ENCODE measurements around the gene METTL27. TPM values are rescaled to one million over a fixed set of nuclear protein-coding genes. Genes with fewer than 3 reads are reported as not detected.

Gene METTL27
- total RNA-seq, 1 experiment from 2014 or later = 4.3 TPM

GRCh38 chr7:73865738-73866445 is 23.6 kb upstream of the METTL27 start:
- DNase-seq (ENCODE audit: low spot score) = peak; percentile 51
- Mint-ChIP-seq H3K4me3 (no peak overlapping the region), H3K27ac (no peak overlapping the region), H3K4me1 (peaks cover 10% of the 10 kb centered on the region), H3K36me3 (no peaks in the 10 kb centered on the region), H3K9me3 (no peaks in the 10 kb centered on the region), H3K27me3 (ENCODE audit: low read depth) (no peaks in the 10 kb centered on the region)
- POLR2A ChIA-PET = interaction anchor here (0.6 kb wide), 1 partner anchor 536 kb away, joined by 3 read pairs; no protein-coding TSS in a partner anchor
- TF ChIP-seq TEAD1 (CRISPR knock-in tag; IDR thresholded peaks at IDR 0.05) (no peak), CTCF (IDR thresholded peaks at IDR 0.05) (peak; percentile 41)
- CTCF ChIA-PET = interaction anchor here (2.1 kb wide), 1 partner anchor 161 kb away, joined by 15 read pairs; no protein-coding TSS in a partner anchor
- peak; percentile 55 for ATAC-seq

- no peak overlapping the region for H3K27ac Mint-ChIP-seq
- H3K9me3 Mint-ChIP-seq = no peaks in the 10 kb centered on the region
- ATAC-seq = no peak
- no peak overlapping the region for H3K4me3 Mint-ChIP-seq
- no peaks in the 10 kb centered on the region for H3K27me3 Mint-ChIP-seq (ENCODE audit: low read depth)
- H3K4me1 Mint-ChIP-seq = peaks cover 7% of the 10 kb centered on the region
- ChIA-PET CTCF (interaction anchor here (0.7 to 2.1 kb wide), 3 partner anchors 114 to 162 kb away, joined by 3 to 15 read pairs (median 5); no protein-coding TSS in a partner anchor), POLR2A (interaction anchor here (0.6 kb wide), 1 partner anchor 537 kb away, joined by 3 read pairs; no protein-coding TSS in a partner anchor)
- H3K36me3 Mint-ChIP-seq = no peaks in the 10 kb centered on the region
- no peak for DNase-seq (ENCODE audit: low spot score)
- no peak for TF ChIP-seq MLX (CRISPR knock-in tag; IDR thresholded peaks at IDR 0.05)
- TF ChIP-seq EMX1 (CRISPR knock-in tag; IDR thresholded peaks at IDR 0.05) = no peak
- TF ChIP-seq ZNF317 (CRISPR knock-in tag; IDR thresholded peaks at IDR 0.05; ENCODE audit: borderline replicate concordance, low read depth) = no peak
- no peak for TF ChIP-seq NR3C1 (CRISPR knock-in tag; conservative IDR thresholded peaks at IDR 0.05; ENCODE audit: low read depth)
- TF ChIP-seq NFYB (CRISPR knock-in tag; conservative IDR thresholded peaks at IDR 0.05; ENCODE audit: low read depth) = no peak
- no peak for TF ChIP-seq STAT6 (CRISPR knock-in tag; conservative IDR thresholded peaks at IDR 0.05; ENCODE audit: low read depth)
- no peak for TF ChIP-seq PREB (CRISPR knock-in tag; IDR thresholded peaks at IDR 0.05; ENCODE audit: borderline replicate concordance)
- TF ChIP-seq TEAD4 (CRISPR knock-in tag; IDR thresholded peaks at IDR 0.05) = no peak
- no peak for TF ChIP-seq HMGXB4 (CRISPR knock-in tag; IDR thresholded peaks at IDR 0.05)
- no peak for TF ChIP-seq CBFB (CRISPR knock-in tag; IDR thresholded peaks at IDR 0.05; ENCODE audit: low read depth)
- no peak for TF ChIP-seq ZSCAN18 (CRISPR knock-in tag; IDR thresholded peaks at IDR 0.05)
- no peak for TF ChIP-seq AFF4 (CRISPR knock-in tag; IDR thresholded peaks at IDR 0.05; ENCODE audit: borderline replicate concordance)
- no peak for TF ChIP-seq ATF6 (CRISPR knock-in tag; IDR thresholded peaks at IDR 0.05)
Measured at GRCh38 chr7:73864981-73865711, 22.8 kb upstream of the METTL27 start.

Data from WTC11 (cell line).